ENCODE results near the gene NECAB3. TPM values are rescaled to one million over a fixed set of nuclear protein-coding genes. Genes with fewer than 3 reads are reported as not detected.
A peak's percentile ranks its signal among the peaks of the same experiment; 100 is the strongest.

Gene NECAB3
- total RNA-seq, 1 experiment from 2014 or later, result 105 TPM

DNA sequence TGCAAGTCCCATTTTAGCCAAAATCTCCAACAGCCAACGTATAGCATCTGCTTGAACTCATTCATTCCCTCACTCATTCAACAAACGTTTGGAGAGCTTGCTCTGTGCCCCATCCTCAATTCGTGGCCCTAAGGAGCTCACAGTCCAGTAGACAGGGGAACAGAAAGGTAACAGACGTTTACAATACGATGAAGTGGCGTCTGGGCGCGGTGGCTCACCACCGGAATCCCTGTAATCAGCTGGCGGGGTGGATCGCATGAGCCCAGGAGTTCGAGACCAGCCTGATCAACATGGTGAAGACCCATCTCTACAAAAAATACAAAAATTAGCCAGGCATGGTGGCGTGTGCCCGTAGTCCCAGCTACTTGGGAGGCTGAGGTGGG, 12.7 kb upstream of the NECAB3 start:
- Histone ChIP-seq H3K4me3 (ENCODE audit: low read depth, low read length) (peak overlapping the region; percentile 19; the same call in 1 of the 2 replicates), H3K36me3 (ENCODE audit: control insufficient read depth, insufficient read depth, low read length) (no peaks in the 10 kb centered on the region), H3K4me1 (peaks cover 46% of the 10 kb centered on the region), H3K9me3 (no peaks in the 10 kb centered on the region), H3K27me3 (replicated peaks; ENCODE audit: control insufficient read depth, insufficient read depth, low read length) (no peaks in the 10 kb centered on the region)
- Mint-ChIP-seq H3K27ac (ENCODE audit: unreplicated experiment) (peak overlapping the region; percentile 55), H3K4me3 (ENCODE audit: unreplicated experiment) (peak overlapping the region; percentile 68), H3K36me3 (ENCODE audit: insufficient read depth, unreplicated experiment) (peaks cover 27% of the 10 kb centered on the region), H3K4me1 (ENCODE audit: low read depth, unreplicated experiment) (peaks cover 56% of the 10 kb centered on the region), H3K9me3 (ENCODE audit: unreplicated experiment) (no peaks in the 10 kb centered on the region), H3K27me3 (ENCODE audit: insufficient read depth, unreplicated experiment) (no peaks in the 10 kb centered on the region)
- CTCF ChIA-PET, result interaction anchor here (1.0 to 3.2 kb wide), 2 partner anchors 20 to 41 kb away, joined by 6 to 21 read pairs; partner anchors contain the start of gene ACTL10
- POLR2A ChIA-PET, result no interaction called here
- intact Hi-C loops (cut with micrococcal nuclease; ENCODE audit: unreplicated experiment), result loop anchor here (1.0 to 5.0 kb wide), 6 partner anchors 13 to 305 kb away; partner anchors contain the start of genes ACTL10, CHMP4B, NECAB3 and PXMP4
- BruUV-seq (replicated peaks), result TSS peak; percentile 86
- no peak for DNase-seq
- TF ChIP-seq, protein P1, sequence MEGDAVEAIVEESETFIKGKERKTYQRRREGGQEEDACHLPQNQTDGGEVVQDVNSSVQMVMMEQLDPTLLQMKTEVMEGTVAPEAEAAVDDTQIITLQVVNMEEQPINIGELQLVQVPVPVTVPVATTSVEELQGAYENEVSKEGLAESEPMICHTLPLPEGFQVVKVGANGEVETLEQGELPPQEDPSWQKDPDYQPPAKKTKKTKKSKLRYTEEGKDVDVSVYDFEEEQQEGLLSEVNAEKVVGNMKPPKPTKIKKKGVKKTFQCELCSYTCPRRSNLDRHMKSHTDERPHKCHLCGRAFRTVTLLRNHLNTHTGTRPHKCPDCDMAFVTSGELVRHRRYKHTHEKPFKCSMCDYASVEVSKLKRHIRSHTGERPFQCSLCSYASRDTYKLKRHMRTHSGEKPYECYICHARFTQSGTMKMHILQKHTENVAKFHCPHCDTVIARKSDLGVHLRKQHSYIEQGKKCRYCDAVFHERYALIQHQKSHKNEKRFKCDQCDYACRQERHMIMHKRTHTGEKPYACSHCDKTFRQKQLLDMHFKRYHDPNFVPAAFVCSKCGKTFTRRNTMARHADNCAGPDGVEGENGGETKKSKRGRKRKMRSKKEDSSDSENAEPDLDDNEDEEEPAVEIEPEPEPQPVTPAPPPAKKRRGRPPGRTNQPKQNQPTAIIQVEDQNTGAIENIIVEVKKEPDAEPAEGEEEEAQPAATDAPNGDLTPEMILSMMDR (IDR thresholded peaks at IDR 0.05; ENCODE audit: insufficient read depth in 1 of 2, low read depth in 1 of 2, low read length in 1 of 2, severe bottlenecking in 1 of 2, unreplicated experiment in 1 of 2), result no peak

DNA sequence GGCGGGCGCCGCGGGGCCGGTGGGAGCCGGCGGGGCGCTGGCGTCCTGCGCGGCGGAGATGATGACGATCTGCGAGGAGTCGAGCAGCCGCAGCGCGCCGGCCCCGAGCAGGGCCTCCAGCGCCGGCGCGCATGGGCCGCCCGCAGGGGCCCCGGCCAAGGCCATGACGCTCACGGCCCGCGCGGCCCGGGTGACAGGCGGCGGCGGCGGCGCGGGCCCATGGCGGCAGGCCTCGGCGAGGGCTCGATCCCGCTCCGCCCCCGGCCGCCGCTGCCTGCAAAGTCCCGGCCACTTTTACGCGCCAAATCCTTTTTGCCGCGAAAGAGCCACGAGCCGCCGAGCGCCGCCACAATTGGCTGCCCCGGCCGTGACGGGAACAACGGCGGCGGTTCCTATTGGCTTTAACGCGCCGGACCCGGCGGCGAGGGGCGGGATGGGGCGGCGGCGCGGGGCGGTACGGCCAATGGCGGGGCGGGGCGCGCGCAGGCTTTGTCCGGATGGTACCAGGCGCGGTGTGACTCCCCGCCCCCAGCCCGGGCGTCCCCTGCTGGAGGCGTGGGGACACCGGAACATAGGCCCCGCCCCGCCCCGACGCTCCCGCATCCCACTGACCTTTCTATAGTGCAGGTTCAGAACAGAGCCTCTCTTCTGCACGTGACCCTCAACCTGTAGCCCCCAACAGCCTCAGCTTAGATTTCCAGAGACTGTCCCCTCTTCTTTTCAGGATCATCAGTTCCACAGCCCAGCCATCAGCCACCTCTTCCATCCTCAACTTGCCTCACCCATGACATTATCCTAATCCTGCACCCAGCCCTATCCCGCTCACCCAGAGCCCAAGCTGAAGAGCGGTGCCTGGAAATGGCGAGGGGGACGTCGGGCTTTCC, 12.1 kb upstream of the NECAB3 start, which contains the start of gene E2F1:
E2F1 (minus strand) TSS at position 286 of the 884 bp plus-strand sequence; CDS start at position 165, 121 bp downstream.
- Mint-ChIP-seq H3K27me3 (ENCODE audit: insufficient read depth, unreplicated experiment) (no peaks in the 10 kb centered on the region), H3K4me3 (ENCODE audit: unreplicated experiment) (peak within 1 kb of the TSS; percentile 68), H3K9me3 (ENCODE audit: unreplicated experiment) (no peaks in the 10 kb centered on the region), H3K27ac (ENCODE audit: unreplicated experiment) (peak within 1 kb of the TSS; percentile 78), H3K36me3 (ENCODE audit: insufficient read depth, unreplicated experiment) (peaks cover 32% of the 10 kb centered on the region), H3K4me1 (ENCODE audit: low read depth, unreplicated experiment) (peaks cover 59% of the 10 kb centered on the region)
- Histone ChIP-seq H3K9me3 (no peaks in the 10 kb centered on the region), H3K4me1 (peaks cover 46% of the 10 kb centered on the region), H3K27me3 (replicated peaks; ENCODE audit: control insufficient read depth, insufficient read depth, low read length) (no peaks in the 10 kb centered on the region), H3K36me3 (ENCODE audit: control insufficient read depth, insufficient read depth, low read length) (no peaks in the 10 kb centered on the region), H3K4me3 (ENCODE audit: low read depth, low read length) (peak within 1 kb of the TSS; percentile 80)
- DNase-seq, result peak; percentile 99 to 100
- no TSS peak for BruUV-seq (replicated peaks)
- TF ChIP-seq, protein P1 (IDR thresholded peaks at IDR 0.05; ENCODE audit: insufficient read depth in 1 of 2, low read depth in 1 of 2, low read length in 1 of 2, severe bottlenecking in 1 of 2, unreplicated experiment in 1 of 2), result peak; percentile 56 to 64
- POLR2A ChIA-PET, result interaction anchor here (1.8 kb wide), 1 partner anchor 19 kb away, joined by 9 read pairs; the partner anchor contains the start of gene ACTL10
- intact Hi-C loops (cut with micrococcal nuclease; ENCODE audit: unreplicated experiment), result loop anchor here (1.0 to 5.0 kb wide), 6 partner anchors 12 to 306 kb away; partner anchors contain the start of genes ACTL10, CHMP4B, NECAB3 and PXMP4
- CTCF ChIA-PET, result interaction anchor here (1.8 to 6.0 kb wide), 3 partner anchors 19 to 46 kb away, joined by 5 to 29 read pairs (median 21); partner anchors contain the start of gene ACTL10

Data from Caco-2 (cell line).